SHP77 treated with DMSO at 0.1 percent for 48 hours (cell line): Measurements from ENCODE around the gene ZFR.
"Not testable (repeated sequence)": the region's sequence is repeated elsewhere in the genome, so short reads cannot be mapped to it uniquely, and the experiment has no call there.

Experiments used
- DNase-seq: peaks from one replicate; lab custom pipeline; 2025; lab: John Stamatoyannopoulos, UW

ZFR gene

DNA sequence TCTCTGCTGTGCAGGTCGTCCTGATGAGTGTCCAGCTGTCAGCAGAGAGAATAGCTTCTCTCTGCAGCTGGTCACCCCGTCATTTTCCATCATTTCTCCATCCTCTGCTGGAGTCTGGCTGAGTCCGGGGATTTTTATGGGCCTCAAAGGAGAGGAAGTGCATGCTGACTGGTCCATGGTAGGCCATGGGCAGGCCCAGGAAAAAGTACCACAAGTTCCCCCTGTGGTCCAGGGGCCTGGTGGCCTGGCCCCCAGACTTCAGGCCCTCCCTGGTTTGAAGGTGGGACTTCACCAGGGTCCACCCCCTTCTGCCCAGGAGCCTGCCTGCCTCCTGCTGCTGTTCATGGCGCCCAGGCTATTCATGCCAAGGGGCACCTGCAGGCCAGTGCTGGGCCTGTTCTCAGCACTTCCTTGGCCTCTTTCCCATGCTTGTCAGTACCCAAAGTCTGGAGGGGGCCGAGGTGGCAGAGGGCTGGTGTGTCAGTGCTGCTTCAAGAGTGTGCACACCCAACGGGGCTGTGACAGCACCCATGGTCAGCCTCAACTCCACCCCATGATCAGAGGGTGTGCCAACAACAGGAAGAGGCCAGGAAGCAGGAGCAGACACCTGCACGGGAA lies 124.5 kb downstream of the ZFR start:
- no peak for DNase-seq

DNA sequence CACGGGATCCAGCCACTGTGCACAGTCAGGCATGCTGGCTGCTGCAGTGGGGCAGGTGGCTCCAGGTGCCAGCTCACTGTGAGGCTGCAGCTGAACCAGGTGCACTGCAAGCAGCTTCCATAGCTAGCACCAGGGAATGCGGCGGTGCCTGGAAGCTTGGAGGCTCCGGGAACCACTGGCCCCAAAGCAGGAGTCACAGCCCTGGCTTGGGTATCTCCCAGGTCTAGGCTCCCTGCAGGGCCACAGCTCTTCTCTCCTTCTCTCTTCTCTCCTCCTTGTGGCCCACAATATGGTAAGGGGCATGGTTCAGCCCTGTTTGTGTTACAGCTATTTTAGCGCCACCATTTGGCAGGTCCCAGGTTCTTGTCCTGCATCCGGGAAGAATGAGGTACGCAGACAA lies 125.1 kb downstream of the ZFR start:
- peak; percentile 31 for DNase-seq

DNA sequence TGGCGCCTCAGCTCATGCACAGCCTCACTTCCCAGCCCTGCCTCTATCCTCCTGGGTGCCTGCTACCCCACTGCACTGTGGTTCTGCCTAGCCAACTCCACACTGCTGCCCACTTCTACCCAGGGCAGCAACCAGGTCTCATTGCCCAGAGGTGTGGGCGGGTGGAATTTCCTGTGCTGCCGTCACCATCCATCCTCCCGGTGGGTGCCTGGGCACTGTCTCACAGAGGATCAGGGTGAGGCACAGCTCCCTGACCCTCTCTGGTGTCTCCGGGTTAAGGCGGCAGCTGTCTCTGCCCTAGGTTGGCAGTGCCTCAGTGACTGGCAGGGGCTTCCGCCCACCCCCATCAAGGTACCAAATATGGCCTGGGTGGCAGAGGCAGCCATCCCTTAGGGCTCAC lies 127.5 kb downstream of the ZFR start:
- no peak for DNase-seq

DNA sequence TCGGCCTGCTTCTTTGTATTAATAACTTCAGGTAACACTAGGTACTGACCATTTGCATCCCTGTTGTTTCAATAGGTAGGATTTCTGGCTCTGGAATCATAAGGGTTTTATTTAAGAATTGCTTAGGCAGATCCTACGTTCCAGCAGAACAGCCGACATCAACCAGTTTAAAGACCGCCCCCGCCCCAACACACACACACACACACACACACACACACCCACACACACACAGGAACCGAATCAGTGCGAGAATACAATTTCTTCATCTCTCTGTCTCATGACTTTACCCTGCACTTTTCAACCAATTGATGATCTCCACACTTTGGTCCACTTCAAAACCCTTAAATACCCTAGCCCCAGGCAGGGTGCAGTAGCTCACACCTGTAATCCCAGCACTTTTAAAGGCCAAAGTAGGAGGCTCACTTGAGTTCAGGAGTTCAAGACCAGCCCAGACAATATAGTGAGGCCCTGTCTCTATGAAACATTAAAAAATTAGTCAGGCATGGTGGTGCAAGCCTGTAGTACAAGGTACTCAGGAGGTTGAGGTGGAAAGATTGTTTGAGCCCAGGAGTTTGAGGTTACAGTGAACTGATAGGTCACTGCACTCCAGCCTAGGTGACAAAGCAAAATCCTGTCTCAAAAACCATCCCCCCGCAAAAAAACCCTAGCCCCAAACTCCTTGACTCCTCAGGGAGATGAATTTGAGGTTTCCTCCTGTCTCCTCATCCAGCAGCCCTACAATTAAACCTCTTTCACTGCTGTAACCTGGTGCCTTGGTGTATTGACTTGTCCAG lies 129.1 kb downstream of the ZFR start:
- no peak for DNase-seq

DNA sequence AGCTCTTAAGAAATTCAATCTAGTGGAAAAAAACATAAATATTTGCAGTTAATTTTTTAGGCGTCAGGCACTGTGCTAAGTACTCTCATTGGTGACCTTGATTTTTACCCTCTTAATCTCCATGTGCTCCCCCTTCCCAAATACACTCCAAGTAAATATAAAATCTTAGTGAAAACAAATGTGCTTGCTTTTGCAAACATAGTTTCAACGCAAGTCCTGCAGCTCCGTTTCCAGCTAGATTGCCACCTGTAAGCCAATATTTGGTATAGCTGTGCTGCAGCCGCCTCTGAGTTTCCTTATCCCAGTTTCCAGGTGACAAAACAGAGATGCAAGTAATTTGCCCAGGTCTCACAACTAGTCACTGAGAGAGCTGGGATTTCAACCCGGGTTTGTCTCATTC lies 129.9 kb downstream of the ZFR start:
- DNase-seq, result no peak

DNA sequence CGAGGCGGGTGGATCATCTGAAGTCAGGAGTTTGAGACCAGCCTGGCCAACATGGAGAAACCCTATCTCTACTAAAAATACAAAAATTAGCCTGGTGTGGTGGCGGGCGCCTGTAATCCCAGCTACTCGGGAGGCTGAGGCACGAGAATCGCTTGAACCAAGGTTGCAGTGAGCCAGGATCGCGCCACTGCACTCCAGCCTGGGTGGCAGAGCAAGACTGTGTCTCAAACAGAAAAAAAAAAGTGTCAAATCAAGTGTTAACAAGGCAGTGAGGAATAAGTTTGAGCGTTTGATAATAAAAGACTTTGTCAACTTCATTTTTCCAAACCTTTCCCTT lies 130.4 kb downstream of the ZFR start:
- not testable (repeated sequence) for DNase-seq

DNA sequence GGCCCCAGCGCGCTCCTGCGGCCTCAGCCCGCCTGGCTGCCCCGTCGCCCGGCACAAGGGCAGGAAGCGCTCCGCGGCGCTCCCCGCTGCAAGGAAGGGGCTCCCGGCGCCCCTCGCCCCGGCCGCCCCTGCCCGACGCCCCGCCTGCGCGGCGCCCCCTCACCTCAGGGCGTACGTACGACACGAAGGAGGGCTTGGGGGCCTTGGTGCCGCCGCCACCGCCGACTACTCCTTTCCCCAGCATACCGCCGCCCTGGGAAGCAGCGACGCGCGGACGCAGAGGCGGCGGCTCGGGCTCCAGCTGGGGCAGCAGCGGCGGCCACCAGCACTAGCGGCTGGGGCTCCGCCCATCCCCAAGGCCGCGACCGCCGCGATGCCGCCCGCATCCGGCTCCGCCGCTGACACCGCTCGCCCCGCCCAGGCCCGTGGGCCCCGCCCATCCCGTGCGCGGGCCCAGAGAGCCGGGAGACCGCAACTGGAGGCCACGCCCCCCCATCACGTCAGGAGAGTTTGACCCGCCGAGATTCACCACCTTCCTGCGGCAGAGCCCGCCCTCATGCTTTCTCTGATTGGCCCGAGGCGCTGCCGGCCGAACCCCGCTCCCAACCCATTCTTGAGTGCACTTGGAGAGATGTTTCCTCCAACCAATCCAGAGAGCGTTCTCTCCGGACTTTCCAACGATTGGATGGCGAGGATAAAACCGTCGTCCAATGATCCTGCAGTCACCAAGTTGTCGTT lies 131.8 kb downstream of the ZFR start, which contains the start of gene MTMR12:
Gene MTMR12 (minus strand): TSS at position 345 of the 738 bp plus-strand sequence. CDS start 101 bp downstream, at position 244.
- peak; percentile 100 for DNase-seq

DNA sequence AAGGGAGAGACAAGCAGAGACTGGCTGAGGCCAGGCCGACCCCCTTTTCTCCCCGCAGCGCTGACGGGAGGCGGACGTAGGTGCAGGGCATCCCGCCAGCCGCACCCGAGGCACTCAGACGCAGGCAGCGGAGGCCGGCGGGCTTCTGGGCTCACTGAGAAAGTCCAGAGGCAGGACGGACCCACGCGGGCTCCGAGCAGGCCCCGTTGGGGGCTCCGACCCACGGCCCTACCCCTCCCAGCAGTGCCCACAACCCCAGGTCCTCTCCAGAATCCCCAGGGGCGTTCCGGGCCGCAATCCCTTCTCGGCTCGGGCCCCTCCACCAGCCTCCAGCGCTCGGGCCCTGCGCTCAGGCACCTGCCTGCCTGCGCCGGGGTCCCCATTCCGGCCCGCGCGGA lies 132.3 kb downstream of the ZFR start:
- peak; percentile 32 for DNase-seq

DNA sequence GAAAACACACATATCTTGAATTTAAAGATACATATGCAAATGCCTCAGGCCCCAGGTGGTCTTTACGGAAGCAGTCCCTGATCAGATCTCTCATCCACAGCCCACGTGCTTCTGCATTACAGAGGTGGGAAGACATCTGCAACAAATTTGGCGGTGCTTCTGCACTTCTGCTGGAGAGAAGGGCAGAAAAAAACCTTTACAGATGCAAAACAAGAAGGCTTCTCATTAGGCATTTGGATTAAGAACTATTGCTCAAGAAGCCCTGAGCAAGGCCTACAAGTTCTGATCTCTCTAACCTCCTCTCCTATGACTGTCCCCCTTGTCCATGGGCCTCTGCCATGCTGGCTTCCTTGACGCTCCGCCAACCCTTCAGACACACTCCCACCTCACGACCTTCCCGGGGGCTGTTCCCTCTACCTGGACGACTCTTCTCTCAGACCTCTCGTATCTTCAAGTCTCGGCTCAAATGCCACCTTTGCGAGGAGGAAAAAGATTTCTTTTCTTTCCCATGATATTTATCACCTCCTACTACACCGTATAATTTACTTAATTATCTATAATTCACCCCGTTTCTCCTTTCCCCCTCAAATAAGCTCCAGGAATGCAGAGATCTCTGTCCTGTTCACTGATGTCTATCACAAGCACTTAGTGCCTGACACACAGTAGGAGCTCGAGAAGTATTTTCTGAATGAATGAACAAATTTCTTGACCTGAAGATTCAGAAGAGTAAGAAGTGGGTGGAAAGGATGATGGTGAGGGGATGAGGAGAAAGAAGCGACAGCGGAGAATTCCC lies 132.9 kb downstream of the ZFR start:
- no peak for DNase-seq

DNA sequence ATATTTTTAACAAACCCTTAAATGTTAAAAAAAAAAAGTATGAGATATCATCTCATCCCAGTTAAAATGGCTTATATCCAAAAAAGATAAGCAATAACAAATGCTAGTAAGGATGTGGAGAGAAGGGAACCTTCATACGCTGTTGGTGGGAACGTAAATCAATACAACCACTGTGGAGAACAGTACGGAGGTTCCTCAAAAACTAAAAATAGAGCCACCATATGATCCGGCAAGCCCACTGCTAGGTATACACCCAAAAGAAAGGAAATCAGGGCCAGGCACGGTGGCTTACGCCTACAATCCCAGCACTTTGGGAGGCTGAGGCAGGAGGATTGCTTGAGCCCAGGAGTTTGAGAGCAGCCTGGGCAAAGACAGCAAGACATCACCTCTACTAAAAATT lies 134.8 kb downstream of the ZFR start:
- DNase-seq, result no peak

DNA sequence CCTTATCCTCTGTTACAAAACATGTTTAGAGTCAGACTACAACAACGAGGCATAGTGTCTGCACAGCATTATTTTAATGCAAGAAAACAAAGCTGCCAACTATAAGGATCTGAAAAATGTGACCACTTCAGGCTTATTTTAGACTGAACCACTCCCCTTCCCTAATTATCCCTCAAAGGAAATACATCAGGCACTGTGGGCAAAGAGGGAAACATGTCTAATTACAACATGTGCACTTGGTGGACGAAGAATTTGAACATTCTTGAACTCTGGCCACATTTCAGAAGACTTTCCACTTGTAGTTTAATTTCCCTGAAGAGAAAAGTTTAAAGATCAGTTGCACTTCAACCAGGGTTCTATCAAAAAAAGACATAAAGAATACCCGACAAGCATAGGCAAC lies 135.6 kb downstream of the ZFR start:
- no peak for DNase-seq

DNA sequence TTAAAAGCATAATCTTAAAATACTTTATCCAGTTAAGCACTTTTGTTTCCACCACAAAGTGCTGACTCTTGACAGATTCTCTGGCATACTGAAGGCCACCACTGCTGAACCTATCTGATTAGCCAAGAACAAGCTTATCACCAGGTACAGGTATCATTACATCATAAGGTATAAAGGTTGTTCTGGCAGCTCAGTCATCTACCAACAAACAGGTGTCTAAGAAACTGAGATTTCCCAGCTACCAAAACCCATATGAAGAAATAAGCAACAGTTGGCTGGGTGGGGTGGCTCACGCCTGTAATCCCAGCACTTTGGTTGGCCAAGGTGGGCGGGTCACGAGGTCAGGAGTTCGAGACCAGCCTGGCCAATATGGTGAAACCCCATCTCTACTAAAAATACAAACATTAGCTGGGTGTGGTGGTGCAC lies 136.8 kb downstream of the ZFR start:
- DNase-seq, result no peak

DNA sequence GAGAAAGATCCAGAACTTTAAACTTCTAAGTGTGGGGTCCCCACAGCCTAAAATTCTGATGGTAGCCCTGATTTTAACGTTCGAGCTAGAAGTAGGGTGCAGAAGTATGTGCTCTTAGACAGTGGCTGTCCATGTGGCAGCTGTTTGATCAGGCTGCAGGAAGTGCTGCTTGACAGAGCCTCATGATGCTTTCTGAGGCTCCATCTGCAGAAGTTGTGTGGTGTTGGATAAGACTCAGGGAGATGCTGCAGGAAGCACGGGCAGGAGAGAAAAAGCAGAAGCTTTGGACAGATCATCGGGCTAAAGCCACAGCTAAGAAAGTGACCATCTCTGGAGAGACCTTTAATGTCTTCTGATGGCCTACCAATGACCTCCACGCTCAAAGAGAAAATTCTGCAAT lies 139.9 kb downstream of the ZFR start:
- DNase-seq, result no peak
